ENCODE results near the gene PTPRU. TPM values are rescaled to one million over a fixed set of nuclear protein-coding genes. Genes with fewer than 3 reads are reported as not detected.

Gene PTPRU
- total RNA-seq, 1 experiment from 2014 or later: 40.7 TPM

DNA sequence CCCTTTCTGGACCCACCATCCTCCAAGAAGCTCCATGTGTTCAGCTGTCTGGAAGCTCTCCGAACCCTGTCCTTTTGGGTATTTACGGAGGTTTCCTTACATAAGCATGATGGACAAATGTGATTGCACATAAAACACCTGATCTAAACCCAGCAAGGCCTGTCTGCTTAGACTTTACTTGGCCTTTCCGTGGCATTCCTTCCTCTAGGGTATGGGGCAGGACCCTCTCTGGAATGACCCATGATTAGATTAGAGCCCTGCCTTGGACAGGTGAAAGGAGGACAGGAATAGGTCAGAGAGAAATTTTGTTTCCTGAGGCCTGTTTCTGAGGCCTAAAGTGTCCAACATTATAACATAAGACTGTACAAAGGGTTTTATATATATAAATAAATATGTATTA, 16.9 kb downstream of the PTPRU start:
- H3K9me2 ChIP-seq (ENCODE audit: insufficient read depth): no peaks in the 10 kb centered on the region
- no peaks in the 10 kb centered on the region for H3K27me3 ChIP-seq (ENCODE audit: insufficient read depth, low read length)
- no peak overlapping the region for H2AFZ ChIP-seq (ENCODE audit: low read depth, low read length, poor library complexity, severe bottlenecking)
- ATAC-seq (no peak), DNase-seq (ENCODE audit: low read depth, low spot score) (no peak)
- H3K36me3 ChIP-seq (ENCODE audit: control insufficient read depth in 1 of 2, insufficient read depth in 2 of 2, low read length in 2 of 2): no peaks in the 10 kb centered on the region
- H3K79me2 ChIP-seq (ENCODE audit: insufficient read depth, low read length): peaks cover 3% of the 10 kb centered on the region; the same call in 1 of the 2 replicates
- H4K20me1 ChIP-seq (ENCODE audit: insufficient read depth): no peaks in the 10 kb centered on the region
- no peak for TF ChIP-seq POLR2A (IDR thresholded peaks at IDR 0.05; ENCODE audit: borderline replicate concordance, extremely low read depth, insufficient read depth, insufficient read length)
- no peak for TF ChIP-seq FOSL1 (IDR thresholded peaks at IDR 0.05; ENCODE audit: low read depth)
- TF ChIP-seq POLR2AphosphoS5 (IDR thresholded peaks at IDR 0.05; ENCODE audit: low read depth, low read length): no peak
- no peak for TF ChIP-seq CBX3 (IDR thresholded peaks at IDR 0.05; ENCODE audit: low read depth)
- TF ChIP-seq, protein P1, sequence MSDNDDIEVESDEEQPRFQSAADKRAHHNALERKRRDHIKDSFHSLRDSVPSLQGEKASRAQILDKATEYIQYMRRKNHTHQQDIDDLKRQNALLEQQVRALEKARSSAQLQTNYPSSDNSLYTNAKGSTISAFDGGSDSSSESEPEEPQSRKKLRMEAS (IDR thresholded peaks at IDR 0.05): no peak
- no peak for TF ChIP-seq EZH2phosphoT487 (IDR thresholded peaks at IDR 0.05; ENCODE audit: borderline replicate concordance)
- no peak for TF ChIP-seq SIN3A (IDR thresholded peaks at IDR 0.05; ENCODE audit: low read depth)
- TF ChIP-seq CEBPB (IDR thresholded peaks at IDR 0.05; ENCODE audit: low read depth): no peak
- no peak for TF ChIP-seq SP1 (IDR thresholded peaks at IDR 0.05; ENCODE audit: low read depth)
- no peak overlapping the region for H3K9ac ChIP-seq (ENCODE audit: low read length)
- peaks cover 25 to 26% of the 10 kb centered on the region in 2 experiments for H3K4me1 ChIP-seq (ENCODE audit: control insufficient read depth in 1 of 2, insufficient read depth in 2 of 2, low read length in 2 of 2)
- no peak overlapping the region for H3K27ac ChIP-seq (ENCODE audit: low read depth, low read length)
- intact Hi-C loops (cut with micrococcal nuclease): no loop called here
- H3K4me2 ChIP-seq (ENCODE audit: low read length): no peak overlapping the region
- ChIA-PET CTCF (no interaction called here), RAD21 (ENCODE audit: low non-redundant PET in 1 of 2, low total read pairs in 2 of 2, uncharacterized antibody in 2 of 2, unreplicated experiment in 2 of 2) (no interaction called here), POLR2A (no interaction called here)
- H3K9me3 ChIP-seq (ENCODE audit: control insufficient read depth in 1 of 2, insufficient read depth in 1 of 2, low read depth in 1 of 2, low read length in 2 of 2): no peaks in the 10 kb centered on the region
- no TSS peak for BruUV-seq (replicated peaks)
- H3K4me3 ChIP-seq (replicated peaks in 1 of 2; ENCODE audit: low read depth in 1 of 2, low read length in 2 of 2): no peak overlapping the region

DNA sequence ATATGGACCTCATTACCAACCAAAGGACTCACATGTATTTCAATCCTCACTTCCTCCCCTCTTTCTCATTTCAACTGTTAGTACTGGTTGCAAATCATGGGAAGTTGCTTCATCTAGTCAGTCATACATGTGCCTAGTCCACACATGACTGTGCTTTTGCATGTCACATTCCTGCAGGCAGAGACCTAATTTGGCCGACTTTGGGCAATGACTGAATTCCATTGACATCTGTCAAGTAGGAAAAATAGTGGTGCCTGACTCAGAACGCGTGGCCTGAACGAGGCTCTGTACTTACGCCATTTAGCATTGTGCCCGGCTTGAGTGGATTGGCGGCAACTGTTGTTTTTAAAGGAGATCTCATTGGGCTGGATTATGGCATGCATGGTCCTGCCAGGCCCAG, 18.0 kb downstream of the PTPRU start:
- ATAC-seq: no peak

More for the DNA sequence above, 18.0 kb downstream of the PTPRU start:
- Histone ChIP-seq H2AFZ (ENCODE audit: low read depth, low read length, poor library complexity, severe bottlenecking) (no peak overlapping the region), H3K36me3 (ENCODE audit: control insufficient read depth in 1 of 2, insufficient read depth in 2 of 2, low read length in 2 of 2) (no peaks in the 10 kb centered on the region), H3K9me2 (ENCODE audit: insufficient read depth) (no peaks in the 10 kb centered on the region), H3K79me2 (ENCODE audit: insufficient read depth, low read length) (peaks cover 3% of the 10 kb centered on the region; the same call in 1 of the 2 replicates), H3K27me3 (ENCODE audit: insufficient read depth, low read length) (no peaks in the 10 kb centered on the region), H3K4me1 (ENCODE audit: control insufficient read depth in 1 of 2, insufficient read depth in 2 of 2, low read length in 2 of 2) (peaks cover 25 to 32% of the 10 kb centered on the region in 2 experiments), H3K4me3 (replicated peaks in 1 of 2; ENCODE audit: low read depth in 1 of 2, low read length in 2 of 2) (no peak overlapping the region), H3K27ac (ENCODE audit: low read depth, low read length) (no peak overlapping the region), H4K20me1 (ENCODE audit: insufficient read depth) (no peaks in the 10 kb centered on the region), H3K9me3 (ENCODE audit: control insufficient read depth in 1 of 2, insufficient read depth in 1 of 2, low read depth in 1 of 2, low read length in 2 of 2) (no peaks in the 10 kb centered on the region), H3K9ac (ENCODE audit: low read length) (no peak overlapping the region), H3K4me2 (ENCODE audit: low read length) (no peak overlapping the region)
- ChIA-PET POLR2A (no interaction called here), RAD21 (ENCODE audit: low non-redundant PET in 1 of 2, low total read pairs in 2 of 2, uncharacterized antibody in 2 of 2, unreplicated experiment in 2 of 2) (no interaction called here), CTCF (no interaction called here)
- intact Hi-C loops (cut with micrococcal nuclease): no loop called here
- TF ChIP-seq, protein P2, sequence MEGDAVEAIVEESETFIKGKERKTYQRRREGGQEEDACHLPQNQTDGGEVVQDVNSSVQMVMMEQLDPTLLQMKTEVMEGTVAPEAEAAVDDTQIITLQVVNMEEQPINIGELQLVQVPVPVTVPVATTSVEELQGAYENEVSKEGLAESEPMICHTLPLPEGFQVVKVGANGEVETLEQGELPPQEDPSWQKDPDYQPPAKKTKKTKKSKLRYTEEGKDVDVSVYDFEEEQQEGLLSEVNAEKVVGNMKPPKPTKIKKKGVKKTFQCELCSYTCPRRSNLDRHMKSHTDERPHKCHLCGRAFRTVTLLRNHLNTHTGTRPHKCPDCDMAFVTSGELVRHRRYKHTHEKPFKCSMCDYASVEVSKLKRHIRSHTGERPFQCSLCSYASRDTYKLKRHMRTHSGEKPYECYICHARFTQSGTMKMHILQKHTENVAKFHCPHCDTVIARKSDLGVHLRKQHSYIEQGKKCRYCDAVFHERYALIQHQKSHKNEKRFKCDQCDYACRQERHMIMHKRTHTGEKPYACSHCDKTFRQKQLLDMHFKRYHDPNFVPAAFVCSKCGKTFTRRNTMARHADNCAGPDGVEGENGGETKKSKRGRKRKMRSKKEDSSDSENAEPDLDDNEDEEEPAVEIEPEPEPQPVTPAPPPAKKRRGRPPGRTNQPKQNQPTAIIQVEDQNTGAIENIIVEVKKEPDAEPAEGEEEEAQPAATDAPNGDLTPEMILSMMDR (IDR thresholded peaks at IDR 0.05 in 2 of 3, conservative IDR thresholded peaks at IDR 0.05 in 1 of 3; ENCODE audit: borderline replicate concordance in 1 of 3, insufficient read depth in 1 of 3, low read depth in 2 of 3, low read length in 2 of 3): no peak
- TF ChIP-seq RAD21 (IDR thresholded peaks at IDR 0.05; ENCODE audit: low read depth): no peak
- BruUV-seq (replicated peaks): no TSS peak
- no peak for DNase-seq (ENCODE audit: low read depth, low spot score)
